HG03460 (cell line): ENCODE measurements around the gene GRIN1.

Experiments used
- ATAC-seq: cut with Tn5 transposase; IDR thresholded peaks from one replicate; pipeline ENCODE4 v1.9.1; 2021; ENCODE audit not compliant: unreplicated experiment

The GRIN1 gene

DNA sequence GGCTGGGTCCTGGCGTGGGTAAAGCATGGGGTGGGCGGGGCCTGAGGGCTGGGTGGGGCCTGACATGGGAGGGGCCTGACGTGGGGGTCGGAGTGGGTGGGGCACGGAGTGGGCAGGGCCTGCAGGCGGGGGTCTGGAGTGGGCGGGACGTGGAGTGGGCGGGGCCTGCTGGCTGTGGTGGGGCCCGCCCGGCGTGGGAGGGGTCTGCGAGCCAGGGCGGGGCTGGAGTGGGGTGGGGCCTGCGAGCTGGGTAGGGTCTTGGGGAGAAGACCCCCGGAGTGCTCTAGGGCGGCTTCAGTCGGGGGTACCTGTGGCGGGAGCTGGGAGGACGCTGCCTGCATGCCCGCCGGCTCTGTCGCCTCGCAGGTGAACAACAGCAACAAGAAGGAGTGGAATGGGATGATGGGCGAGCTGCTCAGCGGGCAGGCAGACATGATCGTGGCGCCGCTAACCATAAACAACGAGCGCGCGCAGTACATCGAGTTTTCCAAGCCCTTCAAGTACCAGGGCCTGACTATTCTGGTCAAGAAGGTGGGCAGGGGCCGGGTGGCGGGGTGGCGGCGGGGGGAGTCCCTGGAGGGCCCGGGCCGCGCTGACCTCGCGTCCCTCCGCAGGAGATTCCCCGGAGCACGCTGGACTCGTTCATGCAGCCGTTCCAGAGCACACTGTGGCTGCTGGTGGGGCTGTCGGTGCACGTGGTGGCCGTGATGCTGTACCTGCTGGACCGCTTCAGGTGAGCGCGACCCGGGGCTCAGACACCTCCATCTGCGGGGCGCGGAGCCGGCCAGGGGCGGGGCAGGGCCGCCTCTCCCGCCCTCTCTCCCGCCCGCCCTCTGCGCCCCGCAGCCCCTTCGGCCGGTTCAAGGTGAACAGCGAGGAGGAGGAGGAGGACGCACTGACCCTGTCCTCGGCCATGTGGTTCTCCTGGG is 22.9 kb downstream of the GRIN1 start:
- no peak for ATAC-seq

DNA sequence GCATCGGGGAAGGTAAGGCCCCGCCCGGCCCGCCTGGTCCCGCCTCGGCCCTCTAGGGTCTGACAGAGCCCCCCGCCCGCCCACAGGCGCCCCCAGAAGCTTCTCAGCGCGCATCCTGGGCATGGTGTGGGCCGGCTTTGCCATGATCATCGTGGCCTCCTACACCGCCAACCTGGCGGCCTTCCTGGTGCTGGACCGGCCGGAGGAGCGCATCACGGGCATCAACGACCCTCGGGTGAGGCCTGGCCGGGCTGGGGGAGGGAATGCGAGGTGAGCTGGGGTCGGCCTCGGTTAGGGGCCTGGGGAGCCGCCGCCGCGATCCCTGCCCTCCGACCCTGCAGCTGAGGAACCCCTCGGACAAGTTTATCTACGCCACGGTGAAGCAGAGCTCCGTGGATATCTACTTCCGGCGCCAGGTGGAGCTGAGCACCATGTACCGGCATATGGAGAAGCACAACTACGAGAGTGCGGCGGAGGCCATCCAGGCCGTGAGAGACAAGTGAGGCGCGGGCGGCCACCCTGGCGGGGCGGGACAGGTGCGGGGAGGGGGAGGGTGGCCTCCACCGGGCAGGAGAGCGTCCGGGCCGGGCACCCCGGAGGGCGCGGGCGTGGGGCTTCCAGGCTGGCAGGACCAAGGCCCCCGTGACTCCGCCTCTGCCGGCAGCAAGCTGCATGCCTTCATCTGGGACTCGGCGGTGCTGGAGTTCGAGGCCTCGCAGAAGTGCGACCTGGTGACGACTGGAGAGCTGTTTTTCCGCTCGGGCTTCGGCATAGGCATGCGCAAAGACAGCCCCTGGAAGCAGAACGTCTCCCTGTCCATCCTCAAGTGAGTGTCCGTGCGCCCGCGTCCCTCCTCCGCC is 23.8 kb downstream of the GRIN1 start:
- ATAC-seq, result no peak

DNA sequence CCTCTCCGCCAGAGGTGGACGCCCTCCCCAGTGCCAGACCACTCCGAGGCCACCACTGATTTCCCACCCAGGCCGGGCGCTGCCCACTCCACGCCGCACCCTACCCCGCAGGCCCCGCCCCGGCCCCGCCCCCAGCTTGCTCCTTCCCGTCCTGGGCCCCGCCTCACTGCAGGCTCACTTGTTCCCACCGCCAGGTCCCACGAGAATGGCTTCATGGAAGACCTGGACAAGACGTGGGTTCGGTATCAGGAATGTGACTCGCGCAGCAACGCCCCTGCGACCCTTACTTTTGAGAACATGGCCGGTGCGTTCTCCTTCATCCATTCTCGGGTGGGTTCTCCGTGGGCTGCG is 24.4 kb downstream of the GRIN1 start:
- no peak for ATAC-seq

DNA sequence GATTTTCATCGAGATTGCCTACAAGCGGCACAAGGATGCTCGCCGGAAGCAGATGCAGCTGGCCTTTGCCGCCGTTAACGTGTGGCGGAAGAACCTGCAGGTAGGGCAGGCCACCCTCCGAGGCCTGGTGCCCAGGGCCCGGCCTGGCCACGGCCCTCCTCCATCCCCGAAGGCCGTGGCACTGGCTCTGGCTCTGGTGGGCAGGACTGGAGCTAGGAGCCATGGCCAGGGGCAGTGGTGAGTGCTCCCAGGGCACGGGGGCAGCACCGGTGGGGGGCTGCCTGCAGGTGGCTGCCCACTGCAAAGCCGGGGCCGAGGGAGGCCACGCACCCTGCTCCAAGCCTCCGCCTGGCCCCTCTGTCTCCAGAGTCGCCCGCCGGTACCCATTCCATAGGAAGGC is 24.9 kb downstream of the GRIN1 start:
- no peak for ATAC-seq

GRCh38 chr9:137164370-137165249 is 25.7 kb downstream of the GRIN1 start:
- no peak for ATAC-seq

DNA sequence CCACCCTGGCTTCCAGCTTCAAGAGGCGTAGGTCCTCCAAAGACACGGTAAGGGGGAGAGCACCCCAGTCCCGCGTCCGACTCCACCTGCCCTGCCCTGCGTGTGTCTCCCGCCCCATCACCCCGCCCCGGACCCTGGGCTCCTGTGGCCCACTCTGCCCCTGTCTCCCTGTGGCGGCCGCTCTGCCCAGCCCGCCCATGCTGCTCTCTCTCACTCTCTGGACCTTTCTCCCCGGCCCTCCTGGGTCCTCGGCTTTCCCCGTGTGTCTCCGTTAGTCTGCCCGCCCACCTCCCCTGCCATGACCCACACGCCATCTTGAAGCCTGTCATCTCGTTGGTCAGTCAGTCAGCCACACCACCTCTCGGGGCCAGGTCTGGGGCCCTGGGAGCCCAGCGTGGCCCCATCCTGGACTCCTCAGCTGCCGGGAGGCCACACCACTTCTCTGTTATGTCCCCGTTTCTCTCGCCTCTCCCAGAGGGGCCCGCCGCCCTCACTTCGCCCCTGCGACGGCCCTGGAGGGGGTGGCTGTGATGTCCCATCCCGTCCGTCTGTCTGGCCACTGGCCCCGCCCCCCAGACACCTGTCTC is 26.4 kb downstream of the GRIN1 start:
- no peak for ATAC-seq

- ATAC-seq, result no peak
Measured at GRCh38 chr9:137166380-137167229, 27.7 kb downstream of the GRIN1 start.

GRCh38 chr9:137167277-137167746 is 28.4 kb downstream of the GRIN1 start:
- no peak for ATAC-seq

GRCh38 chr9:137167747-137168572 is 29.0 kb downstream of the GRIN1 start:
- no peak for ATAC-seq

DNA sequence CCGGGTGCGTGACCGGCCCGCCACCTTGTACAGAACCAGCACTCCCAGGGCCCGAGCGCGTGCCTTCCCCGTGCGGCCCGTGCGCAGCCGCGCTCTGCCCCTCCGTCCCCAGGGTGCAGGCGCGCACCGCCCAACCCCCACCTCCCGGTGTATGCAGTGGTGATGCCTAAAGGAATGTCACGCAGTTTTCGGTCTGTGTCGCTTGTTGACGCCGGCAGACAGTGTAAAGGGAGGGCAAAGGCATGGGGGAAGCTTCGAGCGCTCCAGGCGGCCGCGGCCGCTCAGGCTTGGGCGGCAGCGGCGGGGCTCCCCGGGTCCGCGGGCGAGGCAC is 29.6 kb downstream of the GRIN1 start:
- no peak for ATAC-seq

DNA sequence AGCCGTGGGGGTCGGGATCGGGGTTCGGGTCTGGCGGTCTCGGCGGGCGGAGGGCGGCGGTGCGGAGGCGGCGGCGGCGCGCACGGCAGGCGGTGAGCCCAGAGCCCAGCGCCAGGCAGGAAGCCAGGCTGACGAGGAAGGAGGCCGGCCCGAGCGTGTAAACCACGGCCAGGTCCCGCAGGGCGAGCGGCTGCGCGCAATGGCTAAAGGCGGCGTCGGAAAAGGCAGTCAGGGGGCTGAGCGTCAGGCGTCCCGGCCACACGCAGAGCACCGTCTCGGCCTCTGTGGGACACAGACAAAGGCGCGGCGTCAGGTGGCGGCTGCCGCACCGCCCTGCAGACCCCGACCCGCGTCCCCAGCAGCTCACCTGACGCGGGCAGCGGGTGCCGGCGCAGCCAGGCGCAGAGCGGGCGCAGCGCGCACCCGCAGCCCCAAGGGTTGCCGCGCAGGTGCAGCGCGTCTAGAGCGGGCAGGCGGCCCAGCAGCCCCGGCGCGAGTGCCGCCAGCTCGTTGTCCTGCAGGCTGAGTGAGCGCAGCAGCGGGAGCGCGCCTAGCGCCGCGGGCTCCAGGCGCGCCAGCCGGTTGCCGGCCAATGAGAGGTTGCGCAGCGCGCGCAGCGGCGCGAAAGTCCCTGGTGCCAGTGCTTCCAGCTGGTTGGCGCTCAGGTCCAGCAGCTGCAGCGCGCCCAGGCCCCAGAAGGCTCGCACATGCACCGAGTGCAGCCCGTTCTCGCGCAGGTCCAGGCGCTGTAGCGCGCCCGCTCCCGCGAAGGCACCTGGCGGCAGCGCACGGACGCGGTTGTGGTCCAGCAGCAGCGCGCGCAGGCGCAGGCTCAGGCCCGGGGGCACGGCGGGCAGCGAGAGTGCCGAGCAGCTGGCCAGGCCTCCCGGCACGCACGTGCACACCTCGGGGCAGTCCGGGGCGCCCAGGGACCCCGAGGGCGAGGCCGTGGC is 30.2 kb downstream of the GRIN1 start:
- ATAC-seq, result no peak

- no peak for ATAC-seq
Measured at GRCh38 chr9:137169896-137170358, 31.0 kb downstream of the GRIN1 start, which contains the start of gene LRRC26. LRRC26 (minus strand) TSS chr9:137170051; CDS start chr9:137169943, 108 bp downstream.

DNA sequence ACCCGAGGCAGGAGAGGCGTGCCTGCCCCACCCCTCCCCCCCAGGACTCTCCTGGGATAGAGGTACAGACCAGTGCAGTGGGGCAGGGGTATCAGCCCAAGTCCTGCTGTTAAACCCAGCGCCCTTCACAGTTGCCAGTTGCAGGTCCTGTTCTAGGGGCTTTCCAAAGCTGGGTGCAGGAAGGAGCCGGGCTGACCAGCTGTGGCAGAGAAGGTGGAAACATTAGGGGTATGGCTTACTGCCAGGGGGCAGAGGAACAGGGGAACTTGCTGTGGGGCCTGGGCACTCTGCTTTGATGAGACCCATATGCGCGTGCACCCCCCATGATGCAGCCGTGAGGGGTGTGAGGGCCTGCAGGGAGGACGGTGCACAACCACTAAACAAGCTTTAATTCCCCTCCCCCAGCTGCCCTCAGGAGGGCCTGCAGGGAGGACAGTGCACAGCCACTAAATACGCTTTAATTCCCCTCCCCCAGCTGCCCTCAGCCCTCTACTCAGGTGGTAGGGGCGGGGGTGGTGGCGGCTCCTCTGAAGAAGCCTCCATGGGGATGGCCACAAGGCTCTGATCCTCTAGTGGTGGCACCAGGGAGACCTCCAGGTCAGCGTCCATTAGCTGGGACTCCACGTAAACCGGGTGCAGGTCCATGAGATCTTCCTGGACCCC is 31.7 kb downstream of the GRIN1 start:
- ATAC-seq, result no peak

DNA sequence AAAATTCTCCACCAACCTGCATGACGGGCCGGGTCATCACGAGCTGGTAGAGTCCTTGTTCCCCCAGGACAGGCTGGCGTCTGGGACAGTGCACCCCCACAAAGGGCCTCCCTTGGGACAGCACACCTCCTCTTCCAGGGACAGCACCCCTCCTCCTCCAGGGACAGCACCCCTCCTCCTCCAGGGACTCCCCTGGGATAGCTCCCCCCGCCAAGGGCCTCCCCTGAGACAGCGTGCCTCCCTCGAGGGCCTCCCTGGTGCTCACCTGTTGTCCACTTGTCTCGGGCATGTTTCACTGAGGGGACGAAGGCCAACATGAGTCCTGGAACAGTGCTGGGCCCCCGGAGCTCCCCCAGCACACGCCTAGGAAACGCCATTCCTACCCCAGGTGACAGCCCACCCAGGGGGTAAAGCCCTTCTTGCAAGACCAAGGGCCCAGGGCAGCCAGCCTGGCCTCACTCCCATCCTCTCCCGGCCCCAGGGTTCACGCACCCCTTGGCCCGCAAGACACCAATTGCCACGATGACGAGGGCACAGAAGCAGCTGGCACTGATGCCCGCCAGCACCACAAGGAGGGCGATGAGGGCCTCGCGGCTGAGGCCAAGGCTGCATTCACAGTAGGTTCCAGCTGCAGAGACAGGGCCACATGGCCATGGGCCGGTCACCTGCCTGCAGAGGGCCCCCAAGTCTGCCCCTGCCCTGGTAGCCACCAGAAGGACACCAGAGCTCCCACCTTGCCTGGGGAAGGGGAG is 32.4 kb downstream of the GRIN1 start:
- no peak for ATAC-seq

DNA sequence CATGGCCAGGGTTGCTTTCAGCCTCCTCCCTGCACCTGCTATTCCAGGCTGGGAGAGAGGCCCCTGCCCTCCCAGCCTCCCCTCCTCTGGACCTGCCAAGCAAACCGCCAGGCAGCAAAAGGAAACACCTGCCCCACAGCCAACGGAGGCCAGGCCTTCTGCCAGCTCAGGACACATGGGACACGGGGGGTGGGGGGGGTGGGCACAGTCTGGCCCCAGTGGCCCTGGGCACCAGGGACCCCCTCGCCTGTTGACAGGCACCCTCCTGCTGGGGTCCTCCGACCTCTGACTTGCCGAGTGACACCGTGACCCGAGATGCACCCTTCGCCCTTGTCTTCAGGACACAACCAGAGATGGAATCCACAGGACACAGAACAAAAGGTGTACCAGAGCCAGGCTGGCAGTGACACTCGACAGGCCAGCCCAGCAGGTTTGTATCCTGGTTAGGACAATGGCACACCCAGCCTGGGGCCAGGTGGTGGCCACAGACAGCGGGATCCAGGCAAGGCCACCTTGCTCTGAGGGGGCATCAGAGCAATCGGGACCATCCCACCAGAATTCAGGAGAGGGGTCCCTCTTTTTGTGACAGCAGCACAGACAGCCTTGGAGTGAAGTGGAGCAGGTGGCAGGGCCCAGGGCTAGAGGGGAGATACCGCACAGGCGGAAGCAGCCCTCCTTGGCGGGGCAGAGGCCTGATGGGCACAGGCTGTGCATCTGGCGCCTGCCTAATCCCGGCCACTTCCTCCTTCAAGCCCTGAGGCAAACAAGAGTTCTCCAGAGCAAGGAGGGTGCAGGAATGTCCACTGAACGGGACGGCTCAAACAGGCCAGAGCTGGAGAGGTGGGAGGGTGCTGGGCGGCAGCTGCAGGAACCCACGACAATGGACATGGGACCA is 34.2 kb downstream of the GRIN1 start:
- ATAC-seq, result no peak
